Colonic mucosa (tissue), 4 donors: ENCODE results near the gene KIF22. TPM values are rescaled to one million over a fixed set of nuclear protein-coding genes. Genes with fewer than 3 reads are reported as not detected.

Source experiments
- DNase-seq: peaks from one replicate; pipeline ENCODE4 v3.0.0-alpha.2; 2020
- H3K27ac ChIP-seq: fragments of 200-600 bp; one replicate; pipeline ENCODE4 v1.8.0; 2021
- H3K27me3 ChIP-seq: fragments of 200-600 bp; one replicate; pipeline ENCODE4 v1.8.0; 2021
- H3K36me3 ChIP-seq: fragments of 200-600 bp; one replicate; pipeline ENCODE4 v1.8.0; 2021
- H3K4me1 ChIP-seq: fragments of 200-600 bp; one replicate; pipeline ENCODE4 v1.8.0; 2021; ENCODE audit warnings: mild to moderate bottlenecking
- H3K4me3 ChIP-seq: fragments of 200-600 bp; one replicate; pipeline ENCODE4 v1.8.0; 2021
- H3K9ac ChIP-seq, 2 donors: one replicate each; pipeline ENCODE4 v1.7.0; 2013; ENCODE audit warnings: control low read depth in 2 of 2, low read depth in 2 of 2, low read length in 2 of 2
- H3K9me3 ChIP-seq: fragments of 200-600 bp; one replicate; pipeline ENCODE4 v1.8.0; 2021
- intact Hi-C: fragments of 100-400 bp; cut with DNase I; formaldehyde crosslinking; loops from one replicate; pipeline ENCODE4 v1.14.1; 2022
- total RNA-seq, 2 donors: library from RNA; stranded (reverse); fragmentation: NEBNext Ultra II Directional in 1 of 2; extraction: Animal tissue kit (Norgen Biotek cat#: 25700) in 1 of 2; gene quantifications; one replicate each; pipeline ENCODE4 v1.2.1, GENCODE V29; 2021
- TF ChIP-seq, protein P1 (sequence below): fragments of 200-600 bp; IDR thresholded peaks from one replicate; pipeline ENCODE4 v1.8.0; 2022; ENCODE audit warnings: antibody characterized with exemption, mild to moderate bottlenecking
- donor health status: healthy.
- donor health status: DM: no; HTN: no; CAD: no.
- donor health status: DM: no; HTN: no; CAD: no.

Gene KIF22
- total RNA-seq, 2 donors from 2014 or later, result 60.7 to 150 TPM

DNA sequence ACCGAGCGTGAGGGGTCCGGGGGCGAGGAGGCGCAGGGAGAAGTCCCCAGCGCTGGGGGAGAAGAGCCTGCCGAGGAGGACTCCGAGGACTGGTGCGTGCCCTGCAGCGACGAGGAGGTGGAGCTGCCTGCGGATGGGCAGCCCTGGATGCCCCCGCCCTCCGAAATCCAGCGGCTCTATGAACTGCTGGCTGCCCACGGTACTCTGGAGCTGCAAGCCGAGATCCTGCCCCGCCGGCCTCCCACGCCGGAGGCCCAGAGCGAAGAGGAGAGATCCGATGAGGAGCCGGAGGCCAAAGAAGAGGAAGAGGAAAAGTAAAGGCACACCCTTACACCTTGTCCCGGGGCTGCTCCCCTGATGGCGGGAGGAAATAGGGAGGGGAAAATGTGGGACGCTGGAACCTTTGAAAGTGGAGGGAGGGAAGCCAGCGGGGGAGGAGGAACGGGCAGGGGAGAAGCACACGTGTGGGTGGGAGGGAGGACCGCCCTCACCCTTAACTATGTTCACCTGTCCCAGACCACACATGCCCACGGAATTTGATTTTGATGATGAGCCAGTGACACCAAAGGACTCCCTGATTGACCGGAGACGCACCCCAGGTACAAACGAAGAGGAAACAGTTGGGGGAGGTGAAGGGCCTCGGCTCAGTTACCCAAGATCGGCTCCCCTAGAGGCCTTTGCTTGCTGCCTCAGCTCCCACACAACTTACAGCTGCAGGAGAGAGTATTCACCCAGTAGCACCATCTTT is 26.3 kb downstream of the KIF22 start:
- intact Hi-C loops, result no loop called here

DNA sequence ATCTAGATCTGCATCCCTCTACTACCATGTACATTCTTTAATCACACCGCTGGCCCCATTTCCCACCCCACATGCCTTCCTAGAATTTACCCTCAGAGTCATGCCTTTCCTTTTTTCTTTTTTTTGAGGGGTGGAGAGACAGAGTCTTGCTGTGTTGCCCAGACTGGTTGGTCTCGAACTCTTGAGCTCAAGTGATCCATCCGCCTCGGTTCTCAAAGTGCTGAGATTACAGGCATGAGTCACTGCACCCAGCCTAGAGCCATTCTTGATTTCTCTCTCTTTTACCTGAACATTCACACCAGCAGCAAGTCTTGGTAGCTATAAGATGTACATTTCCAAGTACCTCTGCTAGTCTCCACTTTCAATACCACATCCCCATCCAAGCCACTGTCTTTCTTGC is 27.5 kb downstream of the KIF22 start:
- Histone ChIP-seq H3K9ac (no peak overlapping the region), H3K36me3 (no peaks in the 10 kb centered on the region), H3K27ac (peak overlapping the region; percentile 95), H3K4me1 (peaks cover 26% of the 10 kb centered on the region), H3K27me3 (no peaks in the 10 kb centered on the region), H3K4me3 (peak overlapping the region; percentile 67), H3K9me3 (no peaks in the 10 kb centered on the region)
- TF ChIP-seq, protein P1, sequence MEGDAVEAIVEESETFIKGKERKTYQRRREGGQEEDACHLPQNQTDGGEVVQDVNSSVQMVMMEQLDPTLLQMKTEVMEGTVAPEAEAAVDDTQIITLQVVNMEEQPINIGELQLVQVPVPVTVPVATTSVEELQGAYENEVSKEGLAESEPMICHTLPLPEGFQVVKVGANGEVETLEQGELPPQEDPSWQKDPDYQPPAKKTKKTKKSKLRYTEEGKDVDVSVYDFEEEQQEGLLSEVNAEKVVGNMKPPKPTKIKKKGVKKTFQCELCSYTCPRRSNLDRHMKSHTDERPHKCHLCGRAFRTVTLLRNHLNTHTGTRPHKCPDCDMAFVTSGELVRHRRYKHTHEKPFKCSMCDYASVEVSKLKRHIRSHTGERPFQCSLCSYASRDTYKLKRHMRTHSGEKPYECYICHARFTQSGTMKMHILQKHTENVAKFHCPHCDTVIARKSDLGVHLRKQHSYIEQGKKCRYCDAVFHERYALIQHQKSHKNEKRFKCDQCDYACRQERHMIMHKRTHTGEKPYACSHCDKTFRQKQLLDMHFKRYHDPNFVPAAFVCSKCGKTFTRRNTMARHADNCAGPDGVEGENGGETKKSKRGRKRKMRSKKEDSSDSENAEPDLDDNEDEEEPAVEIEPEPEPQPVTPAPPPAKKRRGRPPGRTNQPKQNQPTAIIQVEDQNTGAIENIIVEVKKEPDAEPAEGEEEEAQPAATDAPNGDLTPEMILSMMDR, result no peak
- intact Hi-C loops, result no loop called here
- DNase-seq, result no peak

More for the DNA sequence above, 26.3 kb downstream of the KIF22 start:
- Histone ChIP-seq H3K4me1 (peaks cover 26% of the 10 kb centered on the region), H3K9me3 (no peaks in the 10 kb centered on the region), H3K27me3 (no peaks in the 10 kb centered on the region), H3K36me3 (no peaks in the 10 kb centered on the region), H3K27ac (peak overlapping the region; percentile 95), H3K9ac (peak overlapping the region; percentile 89 to 96), H3K4me3 (peak overlapping the region; percentile 67)
- TF ChIP-seq, protein P1, result no peak
- DNase-seq, result peak; percentile 80

- H3K4me3 ChIP-seq, result peak overlapping the region; percentile 82
- TF ChIP-seq, protein P1, result peak; percentile 36
These were observed 29.0 kb downstream of the KIF22 start for GRCh38 chr16:29819506-29819905.

GRCh38 chr16:29820271-29820701 is 29.7 kb downstream of the KIF22 start, which contains the start of gene MVP:
TSS of gene MVP (plus strand) at chr16:29820462. CDS start at chr16:29830550, 10,088 bp downstream.
- peak; percentile 92 for DNase-seq
- no peaks in the 10 kb centered on the region for H3K9me3 ChIP-seq
- H3K36me3 ChIP-seq, result no peaks in the 10 kb centered on the region
- intact Hi-C loops, result no loop called here
- peak within 1 kb of the TSS; percentile 82 for H3K4me3 ChIP-seq
- TF ChIP-seq, protein P1, result no peak
- peaks cover 43% of the 10 kb centered on the region for H3K4me1 ChIP-seq
- H3K27me3 ChIP-seq, result no peaks in the 10 kb centered on the region
- H3K27ac ChIP-seq, result peak within 1 kb of the TSS; percentile 97
- H3K9ac ChIP-seq, result peak within 1 kb of the TSS; percentile 77 to 100

More at GRCh38 chr16:29819506-29819905, 29.0 kb downstream of the KIF22 start:
- peak; percentile 70 for DNase-seq
- peak overlapping the region; percentile 97 for H3K27ac ChIP-seq
- no peaks in the 10 kb centered on the region for H3K9me3 ChIP-seq
- peak overlapping the region; percentile 20 to 100 for H3K9ac ChIP-seq
- intact Hi-C loops, result no loop called here
- peaks cover 39% of the 10 kb centered on the region for H3K4me1 ChIP-seq
- no peaks in the 10 kb centered on the region for H3K27me3 ChIP-seq
- no peaks in the 10 kb centered on the region for H3K36me3 ChIP-seq

DNA sequence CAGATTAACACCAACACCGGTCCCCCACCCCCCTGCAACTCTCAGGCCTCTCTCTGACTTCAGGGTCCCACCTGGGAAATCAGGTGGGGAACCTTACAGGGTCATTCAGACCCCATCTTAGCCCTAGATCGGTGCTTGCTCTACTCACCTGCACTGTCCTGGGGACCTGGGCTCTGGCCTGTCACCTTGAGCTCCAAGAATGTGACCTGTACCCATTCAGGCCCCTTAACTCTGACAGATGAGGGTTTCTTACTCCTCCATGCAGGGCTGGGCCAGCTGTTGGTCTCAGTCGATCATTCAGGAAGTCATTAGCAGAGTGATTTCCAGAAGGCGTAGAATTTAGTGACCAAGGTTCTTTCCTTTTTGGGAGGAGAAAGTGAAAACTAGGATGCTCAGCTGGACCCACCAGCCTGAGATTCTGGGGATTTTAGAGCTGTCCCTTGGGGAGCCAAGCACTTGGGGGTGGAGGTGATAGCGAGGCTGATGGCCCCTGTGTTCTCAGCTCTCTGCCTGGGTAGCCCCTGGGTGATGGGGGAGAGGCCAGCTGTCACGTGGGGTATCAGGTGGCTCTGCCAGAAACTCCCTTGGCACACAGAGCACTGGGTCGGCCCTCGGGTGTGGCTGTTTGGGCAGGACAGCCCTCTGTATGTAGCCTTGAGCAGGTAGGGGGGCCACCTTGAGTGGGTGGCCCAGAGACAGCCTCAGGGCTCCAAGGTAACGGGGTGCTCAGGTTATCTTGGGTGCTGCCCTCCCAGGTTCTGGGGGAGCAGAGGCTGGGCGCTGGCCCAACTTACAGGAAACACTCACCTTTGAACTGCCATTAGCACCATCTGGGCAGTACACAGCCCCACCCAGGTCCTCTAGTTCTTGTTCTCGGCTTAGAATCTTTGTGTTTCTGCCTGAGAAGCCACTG is 30.4 kb downstream of the KIF22 start:
- Histone ChIP-seq H3K9me3 (no peaks in the 10 kb centered on the region), H3K36me3 (no peaks in the 10 kb centered on the region), H3K4me1 (peaks cover 49% of the 10 kb centered on the region), H3K9ac (peak overlapping the region; percentile 77 to 100), H3K27me3 (no peaks in the 10 kb centered on the region), H3K27ac (peak overlapping the region; percentile 97), H3K4me3 (peak overlapping the region; percentile 82)
- DNase-seq, result peak; percentile 94
- TF ChIP-seq, protein P1, result no peak
- intact Hi-C loops, result no loop called here
